Urinary bladder (tissue), 4 donors: ENCODE data around the gene CD79A. TPM values are rescaled to one million over a fixed set of nuclear protein-coding genes. Genes with fewer than 3 reads are reported as not detected.

ENCODE experiments used
- DNase-seq: peaks from one replicate; pipeline ENCODE4 v3.0.0-alpha.2; 2015; ENCODE audit errors: extremely low spot score
- H3K27ac ChIP-seq: one replicate; pipeline ENCODE4 v1.5.1; 2013; ENCODE audit warnings: low read depth, mild to moderate bottlenecking, moderate library complexity
- H3K36me3 ChIP-seq: one replicate; pipeline ENCODE4 v1.6.1; 2013; ENCODE audit warnings: mild to moderate bottlenecking, moderate library complexity; ENCODE audit not compliant: insufficient read depth
- H3K4me1 ChIP-seq: one replicate; pipeline ENCODE4 v1.6.1; 2013; ENCODE audit warnings: mild to moderate bottlenecking, moderate library complexity; ENCODE audit not compliant: insufficient read depth
- H3K4me3 ChIP-seq: one replicate; pipeline ENCODE4 v1.5.1; 2013; ENCODE audit warnings: low read depth, low read length
- WGBS: extraction: QIAGEN DNeasy Blood & Tissue Kit; methylation state at CpG from one replicate; pipeline ENCODE4 v1.1.7; 2013; 5-methylcytosine and 5-hydroxymethylcytosine counted together
- polyA plus RNA-seq: library from polyadenylated mRNA; stranded (reverse); fragments of 200-250 nt; gene quantifications from one replicate; pipeline ENCODE4 v1.2.3, GENCODE V29; 2013
- total RNA-seq: library from RNA; depleted of rRNA; stranded (reverse); fragments of >200 nt; gene quantifications from one replicate; pipeline ENCODE4 v1.2.3, GENCODE V29; 2014
- donor health status: healthy with polysubstance abuse.
- donor health status: healthy.

CD79A gene
- total and polyA plus RNA-seq, 2 donors = 0.37 to 0.80 TPM

GRCh38 chr19:41883463-41883820, 6.4 kb downstream of the CD79A start:
- DNase-seq = no peak
- WGBS = under 1% methylated on average over 23 of the region's 23 CpGs
- Histone ChIP-seq H3K27ac (peak overlapping the region; percentile 72), H3K4me3 (peak overlapping the region; percentile 91), H3K36me3 (no peaks in the 10 kb centered on the region), H3K4me1 (peaks cover 4% of the 10 kb centered on the region)

- H3K4me3 ChIP-seq = peak overlapping the region; percentile 91
- peaks cover 4% of the 10 kb centered on the region for H3K4me1 ChIP-seq
- peak overlapping the region; percentile 50 for H3K27ac ChIP-seq
- under 1% methylated on average over 66 of the region's 66 CpGs for WGBS
- H3K36me3 ChIP-seq = no peaks in the 10 kb centered on the region
- peak; percentile 86 for DNase-seq
These were observed 7.0 kb downstream of the CD79A start for GRCh38 chr19:41883821-41884733.

GRCh38 chr19:41886761-41887710, 10.0 kb downstream of the CD79A start:
- Histone ChIP-seq H3K36me3 (no peaks in the 10 kb centered on the region), H3K27ac (no peak overlapping the region), H3K4me1 (peaks cover 4% of the 10 kb centered on the region), H3K4me3 (peak overlapping the region; percentile 15)
- no peak for DNase-seq
- 60% methylated on average over 13 of the region's 13 CpGs for WGBS

- Histone ChIP-seq H3K27ac (no peak overlapping the region), H3K4me1 (peaks cover 4% of the 10 kb centered on the region), H3K4me3 (no peak overlapping the region), H3K36me3 (peaks cover 3% of the 10 kb centered on the region)
- no peak for DNase-seq
- 48% methylated on average over 17 of the region's 17 CpGs for WGBS
These were observed 10.8 kb downstream of the CD79A start for GRCh38 chr19:41887711-41888382.

- Histone ChIP-seq H3K4me1 (peaks cover 4% of the 10 kb centered on the region), H3K36me3 (peaks cover 3% of the 10 kb centered on the region), H3K4me3 (no peak overlapping the region), H3K27ac (no peak overlapping the region)
- DNase-seq = no peak
- WGBS = 88% methylated on average over 12 of the region's 12 CpGs
These were observed 11.8 kb downstream of the CD79A start for GRCh38 chr19:41888926-41889325.

- Histone ChIP-seq H3K4me1 (peaks cover 2% of the 10 kb centered on the region), H3K4me3 (no peak overlapping the region), H3K36me3 (peaks cover 3% of the 10 kb centered on the region), H3K27ac (no peak overlapping the region)
- no peak for DNase-seq
- 92% methylated on average over 8 of the region's 8 CpGs for whole genome bisulfite sequencing
These were observed 12.8 kb downstream of the CD79A start for GRCh38 chr19:41889896-41890295.

GRCh38 chr19:41890936-41891335, 13.9 kb downstream of the CD79A start:
- 95% methylated on average over 4 of the region's 4 CpGs for WGBS
- Histone ChIP-seq H3K27ac (no peak overlapping the region), H3K4me1 (no peaks in the 10 kb centered on the region), H3K4me3 (no peak overlapping the region), H3K36me3 (peaks cover 6% of the 10 kb centered on the region)
- DNase-seq = no peak

- Histone ChIP-seq H3K36me3 (peaks cover 6% of the 10 kb centered on the region), H3K27ac (no peak overlapping the region), H3K4me3 (no peak overlapping the region), H3K4me1 (no peaks in the 10 kb centered on the region)
- no peak for DNase-seq
- 85% methylated on average over 34 of the region's 34 CpGs for WGBS
These were observed 15.3 kb downstream of the CD79A start for GRCh38 chr19:41892173-41892902.

- no peak overlapping the region for H3K4me3 ChIP-seq
- 78% methylated on average over 6 of the region's 6 CpGs for whole genome bisulfite sequencing
- no peaks in the 10 kb centered on the region for H3K4me1 ChIP-seq
- DNase-seq = no peak
- H3K27ac ChIP-seq = no peak overlapping the region
- peaks cover 6% of the 10 kb centered on the region for H3K36me3 ChIP-seq
These were observed 16.8 kb downstream of the CD79A start for GRCh38 chr19:41893899-41894298.

GRCh38 chr19:41894350-41894749, 17.3 kb downstream of the CD79A start:
- WGBS = 85% methylated on average over 14 of the region's 14 CpGs

GRCh38 chr19:41895745-41896580, 18.9 kb downstream of the CD79A start:
- Histone ChIP-seq H3K27ac (no peak overlapping the region), H3K4me3 (no peak overlapping the region), H3K36me3 (peaks cover 6% of the 10 kb centered on the region), H3K4me1 (no peaks in the 10 kb centered on the region)
- no peak for DNase-seq
- WGBS = 83% methylated on average over 19 of the region's 19 CpGs

More at GRCh38 chr19:41894350-41894749, 17.3 kb downstream of the CD79A start:
- no peak overlapping the region for H3K27ac ChIP-seq
- no peaks in the 10 kb centered on the region for H3K4me1 ChIP-seq
- DNase-seq = no peak
- H3K4me3 ChIP-seq = no peak overlapping the region
- H3K36me3 ChIP-seq = peaks cover 6% of the 10 kb centered on the region

- peaks cover 6% of the 10 kb centered on the region for H3K36me3 ChIP-seq
- 92% methylated on average over 1 of the region's 1 CpG for WGBS
These were observed 19.5 kb downstream of the CD79A start for GRCh38 chr19:41896581-41896942.

More at GRCh38 chr19:41896581-41896942, 19.5 kb downstream of the CD79A start:
- DNase-seq = no peak
- H3K4me3 ChIP-seq = no peak overlapping the region
- no peak overlapping the region for H3K27ac ChIP-seq
- no peaks in the 10 kb centered on the region for H3K4me1 ChIP-seq
